Heart left ventricle (tissue), 13 donors: ENCODE data around the gene POU3F1.
A peak's percentile ranks its signal among the peaks of the same experiment; 100 is the strongest.

ENCODE experiments used
- CTCF ChIP-seq, 12 donors: fragments of 200-600 bp; sonication (generic) in 4 of 12; IDR thresholded peaks; one replicate each; pipeline versions ENCODE4 v1.5.0 to v1.8.0; 2018 to 2022; ENCODE audit warnings: antibody characterized with exemption in 12 of 12, mild to moderate bottlenecking in 5 of 12
- POLR2A ChIP-seq, 2 donors: fragments of 450-650 bp; IDR thresholded peaks; one replicate each; pipeline ENCODE4 v1.6.1; 2017; ENCODE audit warnings: antibody characterized with exemption in 2 of 2, mild to moderate bottlenecking in 2 of 2, moderate library complexity in 2 of 2
- donor health status: ischemic (EF 13 %, LVEDD 7.1; RV severe dilation, severe dysfunction).
- donor health status: DM: no; HTN: yes; CAD: no.
- donor health status: DM: no; HTN: no; CAD: no.
- donor health status: ischemic (EF 25% LVEDD 6.9; RV normal size, moderate dysfunction).
- donor health status: ischemic (EF 25% LVEDD 5.7; RV mildly dilated, moderate dysfunction).
- donor health status: ischemic (EF 35%, LVEDD 5.7; RV mildly dilated, moderate dysfunction).
- donor health status: nonischemic (EF 11% LVEDD 7.7; RV severe dilation, severe dysfunction).
- donor health status: DM: yes; HTN: yes; CAD: no.
- donor health status: PGD.
- donor health status: ischemic (EF 29% LVEDD 5.4; RV normal size, mild dysfunction).
- donor health status: nonischemic (EF 23%, LVEDD 6.1; RV moderate dilation, normal function).

- TF ChIP-seq POLR2A (IDR thresholded peaks at IDR 0.05) (peak in 1 of 2 donors; percentile 47), CTCF (IDR thresholded peaks at IDR 0.05) (no peak)
Observed at GRCh38 chr1:37995751-37996345, 50.7 kb downstream of the POU3F1 start.
